Thoracic aorta (tissue), 2 donors: ENCODE measurements around the gene BUB1B. TPM values are rescaled to one million over a fixed set of nuclear protein-coding genes. Genes with fewer than 3 reads are reported as not detected.

ENCODE experiments used
- ATAC-seq: fragments of 150-250 bp; one replicate; pipeline ENCODE4 v1.8.0; 2017; ENCODE audit warnings: low read depth; ENCODE audit not compliant: insufficient number of reproducible peaks, low FRiP score
- DNase-seq: peaks from one replicate; pipeline ENCODE4 v3.0.0-alpha.2; 2020; ENCODE audit warnings: low spot score
- H3K27ac ChIP-seq, 2 donors: fragments of 200-600 bp; sonication (generic); 1 replicate in 1 of 2; 2 replicates in 1 of 2; pipeline ENCODE4 v1.5.1; 2016; ENCODE audit warnings: mild to moderate bottlenecking in 2 of 2, moderate library complexity in 2 of 2
- H3K27me3 ChIP-seq: fragments of 200-600 bp; sonication (generic); replicated peaks from 2 replicates; pipeline ENCODE4 v1.6.0; 2016; ENCODE audit warnings: mild to moderate bottlenecking; ENCODE audit not compliant: insufficient read depth
- H3K36me3 ChIP-seq: fragments of 200-600 bp; sonication (generic); one replicate; pipeline ENCODE4 v1.5.1; 2016
- H3K4me1 ChIP-seq, 2 donors: fragments of 200-600 bp; sonication (generic); 1 replicate in 1 of 2; 2 replicates in 1 of 2; pipeline versions ENCODE4 v1.5.1 to v1.6.0; 2016; ENCODE audit warnings: low read depth in 2 of 2, mild to moderate bottlenecking in 1 of 2; ENCODE audit not compliant: control insufficient read depth in 1 of 2
- H3K4me3 ChIP-seq: fragments of 200-600 bp; sonication (generic); 2 replicates; pipeline ENCODE4 v1.5.1; 2016; ENCODE audit warnings: mild to moderate bottlenecking
- H3K9me3 ChIP-seq: fragments of 200-600 bp; sonication (generic); 2 replicates; pipeline ENCODE4 v1.5.1; 2016
- total RNA-seq, 2 donors: library from RNA; depleted of rRNA; stranded (reverse); fragments of >200 nt; gene quantifications; one replicate each; pipeline versions ENCODE4 v1.1.0 to v1.2.3, GENCODE V29; 2016
- TF ChIP-seq, protein P1 (sequence below): fragments of 200-600 bp; sonication (generic); IDR thresholded peaks from one replicate; pipeline ENCODE4 v1.5.1; 2019; ENCODE audit warnings: antibody characterized with exemption

The BUB1B gene
- total RNA-seq, 2 donors from 2014 or later, result 0.41 to 3.5 TPM

DNA sequence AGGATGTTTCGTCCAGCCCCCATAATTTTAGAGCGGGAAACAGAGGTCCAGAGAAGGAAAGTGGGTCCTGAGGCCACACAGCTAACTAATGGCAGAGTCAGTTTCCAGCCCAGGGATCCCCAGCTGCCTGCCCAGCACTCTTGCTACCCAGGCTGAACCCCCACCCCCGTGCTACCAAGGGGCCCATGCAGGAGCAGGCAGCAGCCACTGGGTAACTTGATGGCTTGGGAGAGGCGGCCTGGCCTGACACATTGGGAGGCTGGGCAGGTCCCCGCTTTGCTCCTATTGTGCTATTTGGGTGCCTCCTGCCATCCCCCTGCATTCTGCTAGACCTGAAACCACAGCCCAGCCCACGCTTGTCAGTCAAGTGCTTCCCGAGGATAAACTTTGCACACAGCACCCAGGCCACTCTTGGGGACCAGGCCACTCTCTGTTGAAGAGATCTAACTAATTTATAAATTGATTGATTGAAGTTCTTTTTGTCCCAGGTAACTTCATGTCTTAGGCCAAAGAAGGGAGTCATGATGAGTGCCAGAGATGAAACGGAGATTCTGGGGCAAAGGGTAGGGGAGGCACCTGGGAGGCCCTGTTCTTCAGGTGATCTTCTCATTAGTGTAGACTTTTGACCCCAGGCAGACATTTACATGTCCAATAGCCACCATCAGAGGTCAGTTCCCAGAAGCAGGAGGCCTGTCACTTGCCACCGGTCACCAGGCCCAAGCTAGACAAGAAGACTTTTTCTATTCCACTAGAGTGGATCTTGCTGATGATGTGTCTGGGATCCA is 85.0 kb downstream of the BUB1B start:
- no peak overlapping the region for H3K27ac ChIP-seq
- peaks cover 0 to 5% of the 10 kb centered on the region in 2 donors for H3K4me1 ChIP-seq
- DNase-seq (no peak), ATAC-seq (no peak)
- H3K36me3 ChIP-seq, result no peaks in the 10 kb centered on the region
- TF ChIP-seq, protein P1, sequence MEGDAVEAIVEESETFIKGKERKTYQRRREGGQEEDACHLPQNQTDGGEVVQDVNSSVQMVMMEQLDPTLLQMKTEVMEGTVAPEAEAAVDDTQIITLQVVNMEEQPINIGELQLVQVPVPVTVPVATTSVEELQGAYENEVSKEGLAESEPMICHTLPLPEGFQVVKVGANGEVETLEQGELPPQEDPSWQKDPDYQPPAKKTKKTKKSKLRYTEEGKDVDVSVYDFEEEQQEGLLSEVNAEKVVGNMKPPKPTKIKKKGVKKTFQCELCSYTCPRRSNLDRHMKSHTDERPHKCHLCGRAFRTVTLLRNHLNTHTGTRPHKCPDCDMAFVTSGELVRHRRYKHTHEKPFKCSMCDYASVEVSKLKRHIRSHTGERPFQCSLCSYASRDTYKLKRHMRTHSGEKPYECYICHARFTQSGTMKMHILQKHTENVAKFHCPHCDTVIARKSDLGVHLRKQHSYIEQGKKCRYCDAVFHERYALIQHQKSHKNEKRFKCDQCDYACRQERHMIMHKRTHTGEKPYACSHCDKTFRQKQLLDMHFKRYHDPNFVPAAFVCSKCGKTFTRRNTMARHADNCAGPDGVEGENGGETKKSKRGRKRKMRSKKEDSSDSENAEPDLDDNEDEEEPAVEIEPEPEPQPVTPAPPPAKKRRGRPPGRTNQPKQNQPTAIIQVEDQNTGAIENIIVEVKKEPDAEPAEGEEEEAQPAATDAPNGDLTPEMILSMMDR, result no peak
- no peaks in the 10 kb centered on the region for H3K27me3 ChIP-seq
- no peak overlapping the region for H3K4me3 ChIP-seq
- no peaks in the 10 kb centered on the region for H3K9me3 ChIP-seq

DNA sequence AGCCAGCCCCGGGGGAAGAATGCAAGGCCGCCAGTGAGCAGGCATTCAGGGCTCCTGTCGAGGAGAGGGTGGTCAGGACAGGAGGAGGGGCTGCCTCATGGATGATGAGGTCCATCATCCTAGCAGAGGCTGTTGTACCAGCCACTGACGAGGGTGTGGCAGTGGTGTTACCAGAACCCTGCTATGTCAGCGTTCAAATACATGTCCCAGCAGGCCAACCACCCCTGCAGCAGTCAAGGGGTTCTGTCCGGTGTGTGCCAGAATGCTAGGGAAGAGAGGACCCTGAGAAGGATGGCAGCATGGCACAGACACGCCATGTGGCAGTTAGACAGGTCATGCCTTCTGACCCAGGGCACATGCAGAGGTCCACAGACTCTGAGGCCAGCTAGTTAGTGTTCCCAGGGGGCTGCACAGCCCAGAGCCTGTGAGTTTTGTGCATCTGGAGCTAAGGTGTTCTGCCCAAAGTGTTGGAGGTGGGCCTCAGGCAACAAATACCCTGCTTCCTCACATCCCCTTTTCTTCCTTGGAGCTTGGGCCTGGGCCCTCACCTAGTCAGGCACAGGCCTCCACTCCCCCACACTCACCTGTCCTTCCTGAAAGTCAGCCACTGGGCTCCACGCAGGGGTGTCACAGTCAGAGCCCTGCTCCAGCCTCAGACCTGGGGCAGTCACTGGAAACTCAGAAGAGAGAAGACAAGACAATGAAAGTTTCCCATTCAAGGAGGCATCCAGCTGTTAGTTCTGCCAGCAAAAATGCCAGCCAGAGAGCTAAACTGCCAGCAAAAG is 85.8 kb downstream of the BUB1B start:
- Histone ChIP-seq H3K4me1 (peaks cover 0 to 5% of the 10 kb centered on the region in 2 donors), H3K9me3 (no peaks in the 10 kb centered on the region), H3K36me3 (no peaks in the 10 kb centered on the region), H3K27ac (no peak overlapping the region), H3K27me3 (no peaks in the 10 kb centered on the region), H3K4me3 (no peak overlapping the region)
- ATAC-seq (no peak), DNase-seq (no peak)
- TF ChIP-seq, protein P1, result no peak

DNA sequence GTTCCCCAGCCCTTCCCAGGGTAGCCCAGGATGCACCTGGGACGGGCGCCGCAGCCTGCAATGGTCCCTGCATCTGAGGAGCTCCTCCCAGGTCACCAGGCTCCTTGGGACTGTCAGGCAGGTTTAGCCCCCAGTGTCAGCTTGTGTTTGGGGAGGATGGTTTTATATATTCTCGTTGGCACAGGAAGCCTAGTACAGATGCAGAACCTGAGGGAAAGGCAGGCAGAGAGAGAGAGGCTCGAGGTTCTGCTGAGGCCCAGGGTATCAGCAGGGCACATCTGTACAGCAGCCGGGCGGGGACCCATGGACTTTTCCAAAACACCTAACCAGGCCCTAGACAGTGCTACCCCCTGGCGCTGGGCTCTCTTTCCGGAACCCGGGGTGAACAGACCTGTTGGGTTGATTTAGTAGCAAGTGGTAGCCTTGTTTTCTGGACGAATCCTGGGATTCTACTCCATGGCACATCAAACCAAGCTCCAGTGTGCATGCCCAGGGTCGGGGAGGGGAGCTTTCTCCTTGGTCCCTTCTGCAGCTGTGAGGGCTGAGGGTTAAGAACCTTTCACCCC is 86.6 kb downstream of the BUB1B start:
- DNase-seq, result no peak
- peaks cover 0 to 7% of the 10 kb centered on the region in 2 donors for H3K4me1 ChIP-seq
- no peaks in the 10 kb centered on the region for H3K36me3 ChIP-seq
- H3K9me3 ChIP-seq, result no peaks in the 10 kb centered on the region
- no peak overlapping the region for H3K27ac ChIP-seq
- H3K4me3 ChIP-seq, result no peak overlapping the region
- TF ChIP-seq, protein P1, result no peak
- no peaks in the 10 kb centered on the region for H3K27me3 ChIP-seq
- ATAC-seq, result no peak

DNA sequence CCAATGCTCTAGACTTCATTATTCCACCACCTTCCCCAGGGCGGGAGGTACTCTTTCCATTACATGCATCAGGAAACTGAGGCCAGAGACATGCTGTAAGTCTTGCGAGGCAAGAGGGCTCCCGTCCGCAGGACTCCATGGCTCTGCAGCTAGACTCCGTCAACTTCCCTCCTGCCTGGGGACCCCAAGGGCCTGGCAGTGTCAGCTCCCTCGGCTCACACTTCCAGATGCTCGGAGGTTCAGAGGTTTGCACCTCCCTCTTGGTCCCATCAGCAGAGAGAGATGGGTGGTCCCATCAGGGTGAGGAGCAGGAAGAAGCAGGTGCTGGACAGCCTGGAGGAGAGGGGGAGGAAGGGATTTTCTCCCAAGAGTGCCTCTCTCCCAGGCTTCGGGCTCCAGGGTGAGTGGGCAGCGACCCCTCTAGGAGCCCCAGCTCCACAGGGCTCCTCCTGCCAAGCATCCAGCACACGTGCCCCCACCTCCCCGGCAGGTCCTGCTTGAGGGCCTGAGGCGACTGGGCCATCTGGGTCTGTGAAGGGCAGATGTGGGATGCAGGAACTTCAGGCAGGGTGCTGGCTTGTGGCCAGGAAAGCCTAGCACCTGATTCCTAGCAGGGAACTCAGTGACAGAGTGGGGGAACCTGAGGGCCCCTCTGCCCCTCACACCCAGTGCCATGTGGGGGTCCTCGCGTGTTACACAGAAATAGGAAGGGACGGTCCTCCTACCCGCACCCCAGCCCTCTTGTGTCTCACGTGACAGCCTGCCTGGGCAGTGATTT is 87.3 kb downstream of the BUB1B start:
- no peak for ATAC-seq
- H3K27me3 ChIP-seq, result no peaks in the 10 kb centered on the region

More for the DNA sequence above, 87.3 kb downstream of the BUB1B start:
- no peak for DNase-seq
- no peak overlapping the region for H3K27ac ChIP-seq
- H3K36me3 ChIP-seq, result no peaks in the 10 kb centered on the region
- H3K9me3 ChIP-seq, result no peaks in the 10 kb centered on the region
- TF ChIP-seq, protein P1, result no peak
- H3K4me1 ChIP-seq, result peaks cover 2 to 10% of the 10 kb centered on the region in 2 donors
- no peak overlapping the region for H3K4me3 ChIP-seq
